A549 (cell line): ENCODE measurements around the gene EPHA5. TPM values are rescaled to one million over a fixed set of nuclear protein-coding genes. Genes with fewer than 3 reads are reported as not detected.
A peak's percentile ranks its signal among the peaks of the same experiment; 100 is the strongest.

Experiments
- ATAC-seq, 2 experiments: fragments of 200-7000 bp in 1 of 2; fragments of >200 bp in 1 of 2; cut with Nextera tagmentation in 1 of 2; cut with Tn5 transposase in 1 of 2; 3 replicates each; pipeline versions ENCODE4 v1.8.0 to v1.9.1; 2018 to 2020; ENCODE audit warnings: mild to moderate bottlenecking in 1 of 2, moderate library complexity in 1 of 2
- CTCF ChIA-PET: fragments of 300-600 bp; sonication (Branson Sonifier 250); formaldehyde crosslinking; extraction: SDS; loops from one replicate; lab custom pipeline; 2021; ENCODE audit warnings: antibody characterized with exemption, inconsistent platforms; lab: Yijun Ruan, JAX
- POLR2A ChIA-PET: fragments of 350-600 bp; formaldehyde crosslinking; extraction: SDS; loops from one replicate; lab custom pipeline; 2021; ENCODE audit warnings: antibody characterized with exemption, inconsistent platforms; lab: Yijun Ruan, JAX
- DNase-seq, 2 experiments: peaks; one replicate each; pipeline versions ENCODE4 v3.0.0 to v3.0.0-alpha.2; 2011 to 2016; ENCODE audit warnings: low read depth in 1 of 2, low spot score in 1 of 2
- FAIRE-seq: peaks from 2 replicates; lab custom pipeline; 2011; peaks lifted over from hg19 to GRCh38; lab: Jason Lieb, UNC
- H3K27ac ChIP-seq, 2 experiments: fragments of >200 bp; sonication (Bioruptor Twin); formaldehyde crosslinking; 3 replicates each; pipeline ENCODE4 v1.5.1; 2016 to 2017
- H3K4me1 ChIP-seq: fragments of >200 bp; sonication (Bioruptor Twin); formaldehyde crosslinking; 3 replicates; pipeline ENCODE4 v1.6.1; 2016
- H3K4me2 ChIP-seq: fragments of >200 bp; sonication (Bioruptor Twin); formaldehyde crosslinking; 3 replicates; pipeline ENCODE4 v1.6.1; 2016
- H3K4me3 ChIP-seq: fragments of >200 bp; sonication (Bioruptor Twin); formaldehyde crosslinking; 3 replicates; pipeline ENCODE4 v1.5.1; 2016
- H3K9me3 ChIP-seq: fragments of >200 bp; sonication (Bioruptor Twin); formaldehyde crosslinking; 3 replicates; pipeline ENCODE4 v1.6.1; 2016
- CBX2 ChIP-seq: fragments of 200-600 bp; sonication (generic); IDR thresholded peaks from 2 replicates; pipeline ENCODE4 v1.6.1; 2016; ENCODE audit warnings: low read depth, mild to moderate bottlenecking, borderline replicate concordance
- MAZ ChIP-seq: fragments of 150-350 bp; IDR thresholded peaks from 2 replicates; pipeline ENCODE4 v1.6.1; 2014; ENCODE audit warnings: antibody characterized with exemption, low read depth, low read length, borderline replicate concordance
- POLR2AphosphoS2 ChIP-seq: conservative IDR thresholded peaks from 2 replicates; pipeline ENCODE4 v1.6.1; 2012; ENCODE audit warnings: low read length, improper control_type of control experiment, inconsistent platforms
- RARB ChIP-seq: fragments of 250-450 bp; sonication (Bioruptor Pico); IDR thresholded peaks from 2 replicates; pipeline ENCODE4 v1.8.0; 2021; ENCODE audit warnings: mild to moderate bottlenecking, moderate library complexity
- SREBF2 ChIP-seq: fragments of 450-650 bp; IDR thresholded peaks from 2 replicates; pipeline ENCODE4 v1.6.1; 2014; ENCODE audit warnings: mild to moderate bottlenecking, moderate library complexity
- TFCP2L1 ChIP-seq: fragments of 250-450 bp; sonication (Bioruptor Pico); IDR thresholded peaks from 2 replicates; pipeline ENCODE4 v1.5.0; 2021; ENCODE audit warnings: mild to moderate bottlenecking
- TP53 ChIP-seq: fragments of 250-450 bp; sonication (Bioruptor Pico); IDR thresholded peaks from 2 replicates; pipeline ENCODE4 v1.5.0; 2021; ENCODE audit warnings: mild to moderate bottlenecking, moderate library complexity
- ZFP36 ChIP-seq: fragments of 450-650 bp; IDR thresholded peaks from 2 replicates; pipeline ENCODE4 v1.6.1; 2014; ENCODE audit warnings: borderline replicate concordance; ENCODE audit not compliant: partially characterized antibody
- ZSCAN20 ChIP-seq: fragments of 250-450 bp; sonication (Bioruptor Pico); IDR thresholded peaks from 2 replicates; pipeline ENCODE4 v1.8.0; 2022; ENCODE audit warnings: mild to moderate bottlenecking, moderate library complexity
- WGBS: methylation state at CpG from one replicate; pipeline ENCODE4 v1.1.6; 2017; ENCODE audit errors: missing lambda C conversion rate; 5-methylcytosine and 5-hydroxymethylcytosine counted together
- polyA plus RNA-seq, 4 experiments: library from polyadenylated mRNA; depleted of rRNA in 3 of 4; stranded (reverse); fragments of >200 nt; fragmentation: RNase III in 1 of 4; extraction: RNeasy Plus Mini Kit Qiagen cat#74134 plus additional on column Dnase treatment in 1 of 4; gene quantifications; 2 replicates in 3 of 4; 3 replicates in 1 of 4; pipeline ENCODE4 v1.2.3, GENCODE V29; 2011 to 2017
- TF ChIP-seq, protein P1 (sequence below): IDR thresholded peaks from 2 replicates; pipeline ENCODE4 v1.6.1; 2012; ENCODE audit warnings: low read depth, borderline replicate concordance
- TF ChIP-seq, protein P2 (sequence below): fragments of >200 bp; sonication (Bioruptor Twin); formaldehyde crosslinking; IDR thresholded peaks from 3 replicates; pipeline ENCODE4 v1.5.1; 2016
- TF ChIP-seq, protein P3 (sequence below): fragments of 150-350 bp; IDR thresholded peaks from 2 replicates; pipeline ENCODE4 v1.6.1; 2014; ENCODE audit warnings: low read depth, mild to moderate bottlenecking, low read length
- TF ChIP-seq, protein P4 (sequence below): fragments of >200 bp; sonication (Bioruptor Twin); formaldehyde crosslinking; IDR thresholded peaks from 3 replicates; pipeline ENCODE4 v1.6.1; 2016
- TF ChIP-seq, protein P5 (sequence below): fragments of 250-450 bp; sonication (Bioruptor Pico); IDR thresholded peaks from 2 replicates; pipeline ENCODE4 v1.5.0; 2020; ENCODE audit warnings: low read depth, mild to moderate bottlenecking, moderate library complexity

Gene EPHA5
- polyA plus RNA-seq, 2 of the 4 experiments (the other 2 are of a cell fraction) = 0.96 to 1.1 TPM

DNA sequence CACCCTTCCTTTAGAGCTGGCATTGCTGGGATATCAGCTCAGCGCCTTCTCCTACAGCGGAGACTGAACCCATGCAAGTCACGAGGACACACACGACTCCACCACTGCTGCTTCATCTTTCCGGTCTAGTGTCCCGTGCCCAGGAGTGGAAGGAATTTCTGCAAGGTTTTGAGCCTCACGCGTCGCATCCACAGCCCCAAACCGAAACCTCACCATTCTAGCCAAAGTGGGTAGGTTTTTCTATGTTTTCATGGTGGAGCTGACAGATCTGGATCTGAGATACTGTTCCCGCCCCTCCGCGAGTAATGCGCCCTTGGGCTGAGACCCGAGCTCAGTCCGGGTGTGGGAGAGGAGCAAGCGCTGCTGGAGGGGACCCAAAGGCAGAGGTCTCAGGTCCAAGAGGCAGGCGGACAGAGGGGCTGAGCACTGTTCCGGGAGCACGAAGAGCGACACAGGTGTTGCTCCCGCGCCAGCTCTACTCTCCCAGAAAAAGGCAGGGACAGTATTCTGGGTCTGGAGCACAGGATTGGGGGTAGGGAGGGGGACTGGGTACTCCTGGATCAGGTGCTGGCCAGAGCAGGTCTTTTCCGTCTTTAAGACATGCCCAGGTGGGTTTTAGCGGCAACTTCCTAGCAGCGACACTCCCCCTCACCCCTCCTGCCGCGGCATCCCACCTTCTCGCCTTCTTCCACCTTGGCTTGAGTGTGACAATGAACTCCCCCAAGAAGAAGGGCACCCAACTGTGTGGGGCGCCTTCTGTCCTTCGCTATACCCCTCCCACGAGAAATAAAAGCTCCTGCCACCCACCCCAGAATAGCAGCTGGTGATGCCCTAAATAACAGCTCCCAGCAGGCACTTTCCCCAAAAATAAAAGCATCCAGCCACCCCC is 1.8 kb downstream of the EPHA5 start:
- DNase-seq = no peak
- ChIA-PET CTCF (interaction anchor here (1.0 to 1.3 kb wide), 2 partner anchors 897 to 1020 kb away, joined by 3 to 4 read pairs; no protein-coding TSS in a partner anchor), POLR2A (no interaction called here)
- no peak for TF ChIP-seq TP53 (CRISPR knock-in tag)
- TF ChIP-seq, protein P1, sequence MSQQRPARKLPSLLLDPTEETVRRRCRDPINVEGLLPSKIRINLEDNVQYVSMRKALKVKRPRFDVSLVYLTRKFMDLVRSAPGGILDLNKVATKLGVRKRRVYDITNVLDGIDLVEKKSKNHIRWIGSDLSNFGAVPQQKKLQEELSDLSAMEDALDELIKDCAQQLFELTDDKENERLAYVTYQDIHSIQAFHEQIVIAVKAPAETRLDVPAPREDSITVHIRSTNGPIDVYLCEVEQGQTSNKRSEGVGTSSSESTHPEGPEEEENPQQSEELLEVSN = 0 out of 2 replicates have a peak, but pooled peaks have one; percentile 5
- TF ChIP-seq, protein P2, sequence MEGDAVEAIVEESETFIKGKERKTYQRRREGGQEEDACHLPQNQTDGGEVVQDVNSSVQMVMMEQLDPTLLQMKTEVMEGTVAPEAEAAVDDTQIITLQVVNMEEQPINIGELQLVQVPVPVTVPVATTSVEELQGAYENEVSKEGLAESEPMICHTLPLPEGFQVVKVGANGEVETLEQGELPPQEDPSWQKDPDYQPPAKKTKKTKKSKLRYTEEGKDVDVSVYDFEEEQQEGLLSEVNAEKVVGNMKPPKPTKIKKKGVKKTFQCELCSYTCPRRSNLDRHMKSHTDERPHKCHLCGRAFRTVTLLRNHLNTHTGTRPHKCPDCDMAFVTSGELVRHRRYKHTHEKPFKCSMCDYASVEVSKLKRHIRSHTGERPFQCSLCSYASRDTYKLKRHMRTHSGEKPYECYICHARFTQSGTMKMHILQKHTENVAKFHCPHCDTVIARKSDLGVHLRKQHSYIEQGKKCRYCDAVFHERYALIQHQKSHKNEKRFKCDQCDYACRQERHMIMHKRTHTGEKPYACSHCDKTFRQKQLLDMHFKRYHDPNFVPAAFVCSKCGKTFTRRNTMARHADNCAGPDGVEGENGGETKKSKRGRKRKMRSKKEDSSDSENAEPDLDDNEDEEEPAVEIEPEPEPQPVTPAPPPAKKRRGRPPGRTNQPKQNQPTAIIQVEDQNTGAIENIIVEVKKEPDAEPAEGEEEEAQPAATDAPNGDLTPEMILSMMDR = no peak
- H3K9me3 ChIP-seq = no peaks in the 10 kb centered on the region
- H3K4me2 ChIP-seq = peak overlapping the region; percentile 99
- H3K27ac ChIP-seq = peak overlapping the region; percentile 10 to 81; a peak in 3 of 6 replicates
- 0 out of 3 replicates have a peak, but pooled peaks cover 10% of the 10 kb centered on the region for H3K4me1 ChIP-seq
- peak in 1 of 2 experiments; percentile 19; a peak in 1 of 6 replicates for ATAC-seq
- 20% methylated on average over 20 of the region's 32 CpGs for WGBS
- H3K4me3 ChIP-seq = peak overlapping the region; percentile 58
- FAIRE-seq = no peak

DNA sequence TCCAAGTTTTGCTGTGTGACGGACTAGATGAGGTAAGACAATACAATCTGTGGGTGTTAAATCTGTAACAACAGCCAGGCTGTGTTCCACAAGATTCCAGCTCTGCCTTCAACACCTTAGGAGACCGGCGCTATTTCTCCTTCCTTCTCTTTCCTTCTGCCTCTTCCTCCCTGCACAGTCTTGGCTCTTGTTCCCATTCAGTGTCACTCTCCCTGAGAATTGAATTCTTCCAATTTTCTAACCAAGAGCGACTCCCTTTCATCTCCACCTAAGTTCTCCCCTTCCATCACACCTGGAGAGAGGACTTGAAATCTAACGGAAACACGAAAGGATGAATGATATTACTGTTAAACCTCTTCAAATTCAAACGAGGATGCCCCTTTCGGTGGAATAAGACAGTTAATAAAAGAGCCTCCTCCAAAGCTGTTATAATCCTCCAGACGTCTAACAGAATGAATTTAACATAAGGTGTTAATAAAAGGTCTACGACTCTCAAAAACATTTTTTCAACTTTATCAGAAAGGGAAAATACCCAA is 2.7 kb downstream of the EPHA5 start:
- no peak for TF ChIP-seq MAZ
- TF ChIP-seq, protein P3, sequence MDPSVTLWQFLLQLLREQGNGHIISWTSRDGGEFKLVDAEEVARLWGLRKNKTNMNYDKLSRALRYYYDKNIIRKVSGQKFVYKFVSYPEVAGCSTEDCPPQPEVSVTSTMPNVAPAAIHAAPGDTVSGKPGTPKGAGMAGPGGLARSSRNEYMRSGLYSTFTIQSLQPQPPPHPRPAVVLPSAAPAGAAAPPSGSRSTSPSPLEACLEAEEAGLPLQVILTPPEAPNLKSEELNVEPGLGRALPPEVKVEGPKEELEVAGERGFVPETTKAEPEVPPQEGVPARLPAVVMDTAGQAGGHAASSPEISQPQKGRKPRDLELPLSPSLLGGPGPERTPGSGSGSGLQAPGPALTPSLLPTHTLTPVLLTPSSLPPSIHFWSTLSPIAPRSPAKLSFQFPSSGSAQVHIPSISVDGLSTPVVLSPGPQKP = no peak
- no peak for TF ChIP-seq CBX2
- TF ChIP-seq POLR2AphosphoS2 = no peak
- TF ChIP-seq ZSCAN20 = no peak
- TF ChIP-seq, protein P4, sequence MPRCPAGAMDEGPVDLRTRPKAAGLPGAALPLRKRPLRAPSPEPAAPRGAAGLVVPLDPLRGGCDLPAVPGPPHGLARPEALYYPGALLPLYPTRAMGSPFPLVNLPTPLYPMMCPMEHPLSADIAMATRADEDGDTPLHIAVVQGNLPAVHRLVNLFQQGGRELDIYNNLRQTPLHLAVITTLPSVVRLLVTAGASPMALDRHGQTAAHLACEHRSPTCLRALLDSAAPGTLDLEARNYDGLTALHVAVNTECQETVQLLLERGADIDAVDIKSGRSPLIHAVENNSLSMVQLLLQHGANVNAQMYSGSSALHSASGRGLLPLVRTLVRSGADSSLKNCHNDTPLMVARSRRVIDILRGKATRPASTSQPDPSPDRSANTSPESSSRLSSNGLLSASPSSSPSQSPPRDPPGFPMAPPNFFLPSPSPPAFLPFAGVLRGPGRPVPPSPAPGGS = no peak
- no peak for TF ChIP-seq TFCP2L1
- TF ChIP-seq RARB (CRISPR knock-in tag) = no peak
- TF ChIP-seq SREBF2 = no peak
- TF ChIP-seq, protein P5, sequence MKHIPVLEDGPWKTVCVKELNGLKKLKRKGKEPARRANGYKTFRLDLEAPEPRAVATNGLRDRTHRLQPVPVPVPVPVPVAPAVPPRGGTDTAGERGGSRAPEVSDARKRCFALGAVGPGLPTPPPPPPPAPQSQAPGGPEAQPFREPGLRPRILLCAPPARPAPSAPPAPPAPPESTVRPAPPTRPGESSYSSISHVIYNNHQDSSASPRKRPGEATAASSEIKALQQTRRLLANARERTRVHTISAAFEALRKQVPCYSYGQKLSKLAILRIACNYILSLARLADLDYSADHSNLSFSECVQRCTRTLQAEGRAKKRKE = no peak
- no peak for TF ChIP-seq ZFP36
- ChIA-PET CTCF (interaction anchor here (1.0 to 1.3 kb wide), 2 partner anchors 898 to 1021 kb away, joined by 3 to 4 read pairs; no protein-coding TSS in a partner anchor), POLR2A (no interaction called here)
- H3K4me1 ChIP-seq = 0 out of 3 replicates have a peak, but pooled peaks cover 10% of the 10 kb centered on the region
- 70% methylated on average over 10 of the region's 10 CpGs for WGBS
- DNase-seq (no peak), FAIRE-seq (no peak), ATAC-seq (no peak)
- no peaks in the 10 kb centered on the region for H3K9me3 ChIP-seq
- peak overlapping the region; percentile 58; the same call in 2 of the 3 replicates for H3K4me3 ChIP-seq
- no peak overlapping the region for H3K27ac ChIP-seq
- peak overlapping the region; percentile 99 for H3K4me2 ChIP-seq
